Measurements from ENCODE around the gene PALM.
"Not testable (repeated sequence)": the region's sequence is repeated elsewhere in the genome, so short reads cannot be mapped to it uniquely, and the experiment has no call there.

PALM gene

DNA sequence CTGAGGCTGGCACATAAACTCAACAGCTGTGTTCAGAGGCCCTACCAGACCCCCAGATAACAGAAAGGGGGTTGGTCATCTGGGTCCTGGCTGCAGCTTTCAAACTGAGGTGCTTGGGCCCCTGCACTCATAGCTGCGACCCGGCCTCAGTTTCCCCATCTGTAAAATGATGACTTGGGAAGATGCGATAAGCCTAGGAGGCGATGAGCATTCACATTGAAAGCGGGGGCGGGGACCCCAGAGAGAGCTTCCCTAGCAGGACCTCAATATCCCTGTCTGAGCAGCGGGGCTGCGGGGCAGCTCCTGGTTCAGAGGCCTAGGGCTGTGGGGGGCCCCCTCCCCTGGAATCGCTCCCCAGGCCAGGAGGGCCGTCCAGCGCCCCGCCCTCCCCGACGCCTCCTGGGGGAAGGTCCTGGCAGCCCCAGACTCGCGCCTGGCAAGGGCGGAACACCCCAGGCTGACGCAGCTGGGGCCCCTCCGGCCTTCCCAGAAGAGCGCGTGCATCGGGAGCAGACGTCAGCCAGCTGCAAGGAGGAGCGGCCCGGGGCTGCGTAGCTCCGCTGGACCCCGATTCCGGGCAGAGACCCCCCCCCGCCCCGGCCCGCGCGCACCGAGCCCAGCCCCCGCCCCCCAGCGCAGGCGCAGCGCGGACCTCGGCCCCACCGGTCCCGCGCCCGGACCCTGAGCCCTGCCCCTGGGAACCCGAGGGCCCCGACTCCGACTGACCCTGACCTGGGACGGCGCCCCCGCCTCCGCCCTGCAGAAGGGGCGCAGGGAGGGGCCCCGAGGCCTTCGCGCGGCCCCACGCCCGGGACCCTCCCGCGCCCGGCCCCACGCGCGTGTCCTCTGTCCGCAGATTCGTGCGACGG lies 29.1 kb upstream of the PALM start:
- peak; percentile 79 for DNase-seq

DNA sequence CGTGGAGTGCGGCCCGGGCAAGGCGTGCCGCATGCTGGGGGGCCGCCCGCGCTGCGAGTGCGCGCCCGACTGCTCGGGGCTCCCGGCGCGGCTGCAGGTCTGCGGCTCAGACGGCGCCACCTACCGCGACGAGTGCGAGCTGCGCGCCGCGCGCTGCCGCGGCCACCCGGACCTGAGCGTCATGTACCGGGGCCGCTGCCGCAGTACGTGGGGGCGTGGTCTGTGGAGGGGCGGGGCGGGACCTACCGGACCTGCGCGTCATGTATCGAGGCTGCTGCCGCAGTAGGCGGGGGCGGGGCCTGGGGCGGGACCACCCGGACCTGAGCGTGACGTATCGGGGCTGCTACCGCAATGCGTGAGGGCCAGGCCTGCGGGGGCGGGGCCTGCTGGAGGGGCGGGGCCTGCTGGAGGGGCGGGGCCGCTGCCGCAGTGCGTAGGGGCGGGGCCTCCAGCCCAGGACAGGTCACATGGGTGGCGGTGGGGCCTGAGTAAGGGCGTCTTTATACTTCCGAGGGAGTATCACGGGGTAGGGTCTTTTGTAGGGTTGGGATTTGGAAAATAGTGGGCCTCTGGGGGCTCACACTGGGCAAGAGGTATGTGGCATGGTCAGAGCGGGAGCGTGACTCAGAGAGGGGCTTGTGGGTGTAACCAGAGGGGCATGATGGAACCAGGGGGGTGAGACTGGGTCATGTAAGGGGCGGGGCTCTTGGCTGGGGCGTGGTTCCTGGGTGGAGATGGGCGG lies 28.3 kb upstream of the PALM start:
- DNase-seq, result peak; percentile 99

DNA sequence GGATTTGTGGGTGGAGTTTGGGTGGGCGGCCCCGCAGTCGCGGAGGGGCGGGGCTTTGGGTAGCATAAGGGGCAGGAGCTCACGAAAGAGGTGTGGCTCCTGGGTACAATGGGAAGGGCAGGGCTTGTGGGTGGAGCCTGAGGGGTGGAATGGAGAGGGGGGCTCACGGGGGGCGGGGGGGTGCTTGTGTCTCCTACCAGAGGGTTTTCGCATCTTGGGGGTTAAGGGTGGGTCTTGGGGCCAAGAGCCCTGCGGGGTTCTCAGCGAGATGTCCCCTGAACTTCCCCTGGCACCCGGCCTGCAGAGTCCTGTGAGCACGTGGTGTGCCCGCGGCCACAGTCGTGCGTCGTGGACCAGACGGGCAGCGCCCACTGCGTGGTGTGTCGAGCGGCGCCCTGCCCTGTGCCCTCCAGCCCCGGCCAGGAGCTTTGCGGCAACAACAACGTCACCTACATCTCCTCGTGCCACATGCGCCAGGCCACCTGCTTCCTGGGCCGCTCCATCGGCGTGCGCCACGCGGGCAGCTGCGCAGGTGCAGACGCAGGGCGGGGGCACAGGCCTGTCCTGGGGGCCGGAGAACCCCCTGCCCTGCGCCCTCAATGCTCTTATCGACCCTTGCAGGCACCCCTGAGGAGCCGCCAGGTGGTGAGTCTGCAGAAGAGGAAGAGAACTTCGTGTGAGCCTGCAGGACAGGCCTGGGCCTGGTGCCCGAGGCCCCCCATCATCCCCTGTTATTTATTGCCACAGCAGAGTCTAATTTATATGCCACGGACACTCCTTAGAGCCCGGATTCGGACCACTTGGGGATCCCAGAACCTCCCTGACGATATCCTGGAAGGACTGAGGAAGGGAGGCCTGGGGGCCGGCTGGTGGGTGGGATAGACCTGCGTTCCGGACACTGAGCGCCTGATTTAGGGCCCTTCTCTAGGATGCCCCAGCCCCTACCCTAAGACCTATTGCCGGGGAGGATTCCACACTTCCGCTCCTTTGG lies 27.4 kb upstream of the PALM start:
- peak; percentile 85 for DNase-seq

- no peak for DNase-seq
Observed at GRCh38 chr19:682678-683320, 25.9 kb upstream of the PALM start.

DNA sequence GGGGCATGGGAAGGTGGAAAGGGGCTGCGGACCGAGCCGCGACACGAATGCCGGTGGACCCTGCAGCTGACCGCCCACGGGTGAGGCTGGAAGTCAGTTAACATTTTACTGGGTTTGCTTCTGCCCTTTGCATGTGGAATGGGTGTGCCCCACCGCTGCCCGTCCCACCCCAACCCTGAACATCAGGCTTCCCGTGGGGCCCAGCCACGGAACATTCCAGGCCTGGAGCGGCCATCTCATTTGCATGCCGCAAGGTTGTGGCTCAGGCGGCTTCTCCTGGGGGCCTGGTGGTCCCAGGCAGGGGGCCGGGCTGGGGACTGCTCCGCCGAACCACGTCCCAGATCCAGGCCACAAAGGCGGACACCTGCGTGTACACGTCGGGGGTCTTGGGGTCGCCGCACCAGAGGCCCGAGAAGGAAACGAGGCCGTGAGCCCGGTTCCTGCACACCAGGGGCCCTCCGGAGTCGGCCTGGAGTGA lies 23.2 kb upstream of the PALM start:
- DNase-seq, result no peak

DNA sequence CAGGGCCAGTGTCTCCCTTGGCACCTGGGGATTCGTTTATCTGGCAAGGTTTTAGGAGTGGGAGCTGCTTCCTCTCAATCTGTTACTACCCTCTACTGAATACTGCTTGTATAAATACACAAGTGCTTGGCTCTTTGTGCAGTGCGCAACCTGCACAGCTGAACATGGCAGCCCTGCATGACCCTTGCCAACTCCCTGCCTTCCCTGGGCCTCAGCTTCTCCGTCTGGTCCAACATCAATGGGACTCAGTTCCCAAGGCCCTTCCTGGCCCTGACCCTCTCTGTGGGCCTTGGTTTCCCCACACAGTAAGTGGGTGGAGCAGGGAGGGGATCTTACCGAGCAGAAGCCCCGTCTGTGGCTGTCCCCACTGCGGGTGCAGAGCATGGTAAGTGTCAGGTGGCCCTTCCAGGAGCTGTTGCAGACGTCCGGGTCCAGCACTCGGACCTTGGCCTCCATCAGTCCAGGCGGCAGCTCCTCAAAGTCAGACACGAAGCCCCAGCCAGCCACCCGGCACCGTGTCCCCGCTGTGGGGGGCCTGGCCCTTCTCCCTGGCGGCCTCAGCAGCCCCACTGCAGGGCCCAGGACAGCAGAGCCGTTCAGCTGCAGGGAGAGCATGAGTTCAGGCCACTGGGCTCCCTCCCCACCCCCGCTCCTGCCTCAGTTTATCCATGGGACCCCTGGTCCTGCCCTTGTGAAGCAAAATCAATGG lies 22.0 kb upstream of the PALM start:
- DNase-seq, result no peak

- DNase-seq, result no peak
Observed at GRCh38 chr19:687569-688166, 21.1 kb upstream of the PALM start.

- no peak for DNase-seq
Observed at GRCh38 chr19:688214-688613, 20.5 kb upstream of the PALM start.

GRCh38 chr19:688992-689391 lies 19.7 kb upstream of the PALM start:
- no peak for DNase-seq

GRCh38 chr19:690203-690602 lies 18.5 kb upstream of the PALM start:
- no peak for DNase-seq

DNA sequence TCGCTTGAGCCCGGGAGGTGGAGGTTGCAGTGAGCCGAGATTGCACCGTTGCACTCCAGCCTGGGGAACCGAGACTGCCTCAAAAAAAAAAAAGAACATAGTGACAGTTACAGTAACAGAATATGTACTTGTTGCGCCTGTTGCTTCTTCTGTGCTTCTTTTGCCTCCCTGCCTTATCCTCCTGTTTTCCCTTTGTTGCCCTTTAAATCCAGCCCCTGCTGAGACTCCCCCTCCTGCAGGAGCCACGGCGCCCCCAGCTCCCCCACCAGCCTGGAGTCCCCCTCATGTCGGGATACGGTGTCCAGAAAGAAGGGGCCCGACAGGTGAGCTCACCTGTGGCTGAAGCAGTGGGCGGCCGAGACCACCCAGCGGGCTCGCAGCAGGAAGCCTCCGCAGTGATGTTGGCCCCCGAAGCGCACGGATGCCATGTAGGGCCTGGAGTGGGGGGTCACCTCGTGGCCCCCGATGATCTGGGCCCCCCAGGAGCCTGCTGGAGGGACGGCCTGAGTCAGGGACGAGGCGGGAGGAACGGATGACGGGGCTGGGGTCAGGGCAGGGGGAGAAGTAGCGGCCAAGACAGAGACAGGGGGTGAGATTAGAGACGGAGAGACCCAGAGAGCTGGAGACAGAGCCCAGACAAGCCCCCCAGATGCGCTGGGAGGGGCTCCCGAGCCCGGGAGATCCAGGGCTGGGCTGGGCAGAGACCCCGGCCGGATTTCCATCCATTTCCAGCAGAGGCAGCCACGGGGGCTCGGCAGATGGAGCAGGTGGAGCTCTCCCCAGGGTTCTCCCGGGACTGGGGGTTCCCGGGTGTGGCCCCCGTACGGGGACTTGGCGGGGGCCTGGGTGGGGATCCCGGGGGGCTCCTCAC lies 14.0 kb upstream of the PALM start:
- no peak for DNase-seq

DNA sequence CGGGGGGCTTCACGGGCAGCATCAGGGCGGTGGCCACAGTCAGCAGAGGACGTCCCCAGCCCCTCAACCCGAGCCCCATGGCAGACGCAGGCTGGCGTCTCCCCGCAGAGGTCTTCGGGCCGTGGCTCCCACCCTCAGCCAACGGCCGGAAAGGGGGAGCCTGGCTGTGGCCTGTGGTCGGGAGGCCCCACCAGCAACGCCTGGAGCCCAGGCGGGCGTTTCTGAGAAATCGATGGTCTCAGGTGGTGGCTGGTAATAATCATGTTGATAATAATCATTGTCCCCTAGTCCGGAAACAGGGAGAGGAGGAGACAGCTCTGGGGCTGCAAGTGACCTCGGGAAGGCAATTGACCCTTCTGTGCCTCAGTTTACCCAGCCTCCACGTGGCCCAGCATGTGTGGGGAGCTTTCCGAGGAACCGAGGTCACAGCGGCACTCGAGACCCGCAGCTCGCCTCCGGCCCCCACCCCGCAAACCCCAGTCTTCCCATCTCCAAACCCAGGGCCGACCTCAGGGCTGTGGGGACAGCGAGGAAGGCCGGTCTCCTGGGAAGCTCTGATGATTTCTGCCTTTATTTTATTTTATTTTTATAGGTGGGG lies 13.3 kb upstream of the PALM start, which contains the start of gene PRSS57:
TSS of gene PRSS57 (minus strand) at position 101 of the 598 bp plus-strand sequence. CDS start at position 79, 22 bp downstream.
- DNase-seq, result no peak

GRCh38 chr19:698529-698928 lies 10.2 kb upstream of the PALM start:
- not testable (repeated sequence) for DNase-seq

GRCh38 chr19:699885-700284 lies 8.8 kb upstream of the PALM start:
- not testable (repeated sequence) for DNase-seq

DNA sequence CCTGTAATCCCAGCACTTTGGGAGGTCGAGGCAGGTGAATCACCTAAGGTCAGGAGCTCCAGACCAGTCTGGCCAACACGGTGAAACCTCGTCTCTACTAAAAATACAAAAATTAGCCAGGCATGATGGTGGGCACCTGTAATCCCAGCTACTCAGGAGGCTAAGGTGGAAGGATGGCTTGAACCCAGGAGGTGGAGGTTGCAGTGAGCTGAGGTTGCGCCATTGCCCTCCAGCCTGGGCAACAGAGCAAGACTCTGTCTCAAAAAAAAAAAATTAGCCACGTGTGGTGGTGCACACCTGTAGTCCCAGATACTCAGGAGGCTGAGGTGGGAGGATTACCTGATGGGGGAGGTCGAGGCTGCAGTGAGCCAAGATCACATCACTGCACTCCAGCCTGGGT lies 5.9 kb upstream of the PALM start:
- not testable (repeated sequence) for DNase-seq

GRCh38 chr19:703329-703650 lies 5.4 kb upstream of the PALM start:
- DNase-seq, result no peak

DNA sequence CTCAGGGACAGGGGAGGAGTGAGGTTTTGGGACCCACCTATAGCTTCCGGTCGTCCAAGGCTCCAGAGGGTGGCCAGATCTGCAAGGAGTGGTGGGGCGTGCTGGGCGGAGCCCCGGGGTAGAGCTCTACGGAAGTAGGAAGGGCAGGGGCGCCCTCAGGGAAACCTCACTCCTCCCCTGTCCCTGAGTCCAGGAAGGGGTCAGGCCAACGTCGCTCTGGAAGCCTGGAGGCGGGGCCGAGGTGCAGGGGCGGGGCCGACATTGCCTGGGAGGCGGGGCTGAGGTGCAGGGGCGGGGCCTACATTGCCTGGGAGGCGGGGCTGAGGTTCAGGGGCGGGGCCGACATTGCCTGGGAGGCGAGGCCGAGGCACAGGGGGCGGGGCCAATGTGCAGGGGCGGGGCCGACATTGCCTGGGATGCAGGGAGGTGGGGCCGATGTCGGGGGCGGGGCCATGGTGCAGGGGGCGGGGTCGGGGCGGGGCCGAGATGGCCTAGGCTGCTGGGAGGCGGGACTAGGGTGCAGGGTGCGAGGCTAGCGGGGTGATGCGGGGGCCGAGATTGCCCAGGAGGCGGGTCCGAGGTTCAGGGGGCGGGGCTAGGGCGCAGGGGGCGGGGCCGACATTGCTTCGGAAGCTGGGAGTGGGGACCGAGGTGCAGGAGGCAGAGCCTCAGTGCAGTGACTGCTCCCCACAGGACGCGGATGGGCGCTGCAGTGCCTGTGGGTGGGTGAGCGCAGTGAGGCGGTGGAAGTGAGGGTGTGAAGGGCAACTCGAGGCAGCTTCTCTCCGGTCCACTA lies 4.9 kb upstream of the PALM start:
- DNase-seq, result peak; percentile 73

DNA sequence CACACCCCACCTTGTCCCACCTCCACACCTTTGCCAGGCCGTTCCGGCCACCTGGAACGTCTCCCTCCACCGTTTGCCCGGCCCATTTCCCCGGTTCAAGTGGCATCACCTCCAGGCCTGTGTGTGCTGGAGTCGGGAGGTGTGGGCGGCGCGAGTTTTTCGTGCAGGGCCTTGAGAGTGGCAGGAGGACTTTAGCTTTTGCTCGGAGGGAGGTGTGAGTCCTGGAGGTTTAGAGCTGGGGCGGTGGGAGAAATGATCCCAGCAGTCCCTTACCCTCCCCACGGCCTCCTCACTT lies 4.3 kb upstream of the PALM start:
- DNase-seq, result no peak
